ENCODE results near the gene HHIPL1.

Gene HHIPL1

DNA sequence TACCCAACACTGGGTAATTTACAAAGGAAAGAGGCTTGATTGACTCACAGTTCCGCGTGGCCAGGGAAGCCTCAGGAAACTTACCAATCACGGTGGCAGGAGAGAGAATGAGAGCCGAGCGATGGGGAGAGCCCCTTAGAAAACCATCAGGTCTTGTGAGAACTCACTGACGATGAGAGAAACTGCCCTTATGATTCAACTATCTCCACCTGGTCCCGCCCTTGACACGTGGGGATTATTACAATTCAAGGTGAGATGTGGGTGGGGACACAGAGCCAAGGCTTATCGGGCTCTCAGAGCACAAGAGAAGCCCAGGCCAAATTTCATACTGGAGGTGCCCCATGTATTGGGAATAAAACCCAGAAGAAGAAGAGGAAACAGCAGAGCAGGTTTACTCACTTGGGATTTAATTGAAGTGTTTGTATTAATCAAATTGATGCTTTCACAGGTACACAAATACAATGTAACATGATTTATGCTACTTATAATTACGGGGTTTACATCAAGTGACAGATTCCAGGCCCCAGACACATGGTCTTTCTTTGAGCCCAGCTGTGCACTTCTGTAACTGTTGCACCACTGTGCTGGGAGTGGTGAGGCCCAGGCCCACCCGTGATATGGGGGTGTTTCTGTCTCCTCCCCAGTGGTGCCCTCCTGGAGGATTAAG is 32.7 kb upstream of the HHIPL1 start:
- DNase-seq, result no peak

DNA sequence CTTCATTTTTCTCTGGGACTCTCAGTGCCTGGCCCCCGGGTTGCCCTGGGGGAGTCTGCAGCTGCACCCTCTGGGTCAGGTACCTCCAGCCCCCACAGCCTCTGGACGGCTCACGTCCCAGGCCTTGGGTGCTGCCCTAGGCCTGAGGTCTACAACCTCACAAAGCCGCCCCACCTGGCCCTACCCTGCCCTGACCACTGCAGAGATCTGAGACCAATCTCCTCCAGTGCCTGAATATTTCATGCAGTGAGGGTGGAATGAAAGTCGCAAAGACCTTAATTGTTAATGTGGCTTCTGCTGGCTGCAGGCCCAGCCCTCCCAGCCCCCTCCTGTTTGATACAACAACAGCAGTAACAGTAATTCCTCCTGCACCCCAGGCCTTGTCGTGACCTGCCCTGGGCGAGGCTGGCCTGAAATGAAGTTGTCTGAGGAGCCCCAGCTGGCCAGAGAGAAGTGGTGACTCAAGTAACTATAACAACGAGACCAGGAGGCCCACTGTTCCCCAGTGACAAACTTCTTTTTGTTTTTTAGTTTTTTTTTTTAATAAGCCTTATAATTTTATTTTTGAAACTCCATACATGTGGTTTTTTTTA is 32.1 kb upstream of the HHIPL1 start:
- DNase-seq, result no peak

DNA sequence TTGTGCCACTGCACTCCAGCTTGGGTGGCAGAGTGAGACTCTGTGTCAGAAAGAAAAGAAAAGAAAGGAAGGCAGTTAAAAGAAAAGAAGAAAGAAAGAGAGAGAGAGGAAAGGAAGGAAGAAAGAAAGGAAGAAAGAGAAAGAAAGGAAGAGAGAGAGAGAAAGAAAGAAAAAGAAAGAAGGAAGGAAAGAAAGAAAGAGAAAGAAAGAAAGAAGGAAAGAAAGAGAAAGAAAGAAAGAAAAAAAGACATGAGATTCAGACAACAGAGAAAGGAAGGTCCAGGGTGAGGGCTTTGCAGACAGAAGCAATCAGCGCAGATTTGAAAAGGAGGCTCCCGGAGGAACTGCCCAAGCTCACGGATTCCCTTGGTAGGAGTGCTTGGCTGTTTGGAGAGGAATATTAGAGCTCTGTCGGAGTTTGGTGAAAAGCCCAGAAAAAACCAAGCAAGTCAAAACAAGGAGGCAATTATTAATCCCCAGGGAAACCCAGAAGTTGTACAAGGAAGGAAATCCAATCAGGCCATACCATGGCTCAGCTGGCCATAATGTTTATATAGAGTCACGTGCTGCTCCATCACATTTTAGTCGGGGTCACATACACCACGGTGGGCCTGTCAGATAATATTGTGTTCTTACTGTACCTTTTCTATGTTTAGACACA is 29.3 kb upstream of the HHIPL1 start:
- no peak for DNase-seq

DNA sequence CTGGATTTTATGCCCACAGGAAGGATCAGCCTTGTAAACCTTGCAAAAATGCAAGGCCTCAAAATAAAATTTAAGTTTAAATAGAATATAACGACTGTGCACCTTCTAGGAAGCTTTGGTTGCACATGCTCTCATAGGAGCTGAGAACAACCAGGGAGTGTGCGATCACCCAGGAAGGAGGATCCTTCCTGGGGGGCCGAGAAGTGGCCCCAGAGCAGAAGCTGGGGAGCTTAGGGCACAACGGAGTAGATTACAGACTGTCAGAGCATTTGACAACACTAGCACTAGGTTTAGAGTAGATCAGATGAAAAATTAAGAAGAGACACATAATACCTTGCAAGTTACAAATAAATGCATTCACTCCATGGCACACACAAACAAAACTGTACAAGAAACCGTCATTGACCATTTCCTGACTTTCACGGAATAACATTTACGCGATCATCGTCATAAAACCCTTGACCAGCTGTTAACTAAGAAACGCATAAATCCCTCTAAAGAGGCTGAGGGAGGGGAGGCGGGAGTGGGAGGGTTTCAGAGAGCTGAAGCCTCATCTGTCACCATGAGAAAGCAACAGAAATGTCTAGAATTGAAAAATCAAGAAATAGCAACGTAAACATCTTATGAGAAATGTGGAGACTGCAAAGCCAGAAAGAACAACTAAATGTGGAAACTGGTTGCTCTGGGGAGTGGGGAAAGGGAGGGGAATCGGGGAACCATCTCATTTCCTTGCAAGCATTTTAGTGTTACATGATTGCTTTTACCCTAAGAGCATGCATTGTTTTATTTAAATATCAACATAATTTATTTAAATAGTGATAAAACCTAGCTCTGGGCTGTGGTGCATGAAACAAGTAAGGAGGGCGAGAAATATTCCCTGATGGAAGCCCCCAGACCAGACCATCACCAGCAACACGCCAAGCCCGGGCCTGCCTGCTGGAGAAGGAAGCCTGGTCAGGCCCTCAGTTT is 27.8 kb upstream of the HHIPL1 start:
- no peak for DNase-seq

DNA sequence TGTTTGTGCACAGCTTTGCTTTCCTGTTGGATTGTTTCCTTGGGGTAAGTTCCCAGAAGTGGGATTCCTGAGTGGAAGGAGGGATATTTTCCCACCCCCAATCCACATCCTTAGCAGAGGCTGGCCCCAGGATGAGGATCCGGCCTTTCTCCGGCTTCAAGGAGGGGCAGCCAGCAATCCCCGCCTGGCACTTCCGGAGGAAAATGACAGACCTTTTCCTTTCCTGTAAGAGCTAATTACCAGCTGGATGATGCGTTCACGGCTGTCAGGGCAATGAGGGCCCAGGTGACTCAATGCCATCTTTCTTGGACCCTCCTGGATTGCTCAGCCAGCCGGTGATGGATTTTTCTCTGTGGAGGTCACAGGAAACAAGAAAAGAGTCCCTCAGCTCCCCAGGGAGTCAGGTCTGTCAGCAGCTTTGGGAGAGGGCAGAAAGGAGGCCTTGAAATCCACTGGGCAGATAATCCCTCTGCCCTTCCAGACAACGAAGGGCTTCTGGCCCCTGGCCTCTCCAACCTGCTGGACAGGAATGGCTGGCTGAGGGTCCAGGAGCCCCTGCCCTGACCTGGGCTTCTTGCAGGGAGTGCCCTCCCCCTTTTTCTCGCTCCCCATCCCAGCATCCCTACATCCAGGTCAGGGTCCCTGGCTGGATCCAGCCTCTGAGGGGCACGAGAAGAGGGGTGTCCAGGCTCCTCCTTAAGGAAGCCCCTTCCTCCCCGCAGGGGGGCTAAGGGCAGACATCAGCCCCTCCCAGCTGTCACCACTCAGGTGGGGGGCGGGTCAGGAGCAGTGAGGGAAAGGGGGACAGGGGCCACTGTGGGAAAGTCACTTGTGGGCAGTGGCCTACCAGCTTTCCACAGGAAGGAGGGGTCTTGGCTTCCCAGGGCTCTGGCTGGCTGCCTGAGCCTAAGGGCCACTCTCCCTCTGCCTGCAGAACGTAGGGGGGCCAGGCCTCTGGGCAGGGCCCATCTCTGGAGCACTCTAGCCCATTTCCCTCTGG is 24.8 kb upstream of the HHIPL1 start:
- DNase-seq, result peak in 1 of 2 experiments; percentile 20

DNA sequence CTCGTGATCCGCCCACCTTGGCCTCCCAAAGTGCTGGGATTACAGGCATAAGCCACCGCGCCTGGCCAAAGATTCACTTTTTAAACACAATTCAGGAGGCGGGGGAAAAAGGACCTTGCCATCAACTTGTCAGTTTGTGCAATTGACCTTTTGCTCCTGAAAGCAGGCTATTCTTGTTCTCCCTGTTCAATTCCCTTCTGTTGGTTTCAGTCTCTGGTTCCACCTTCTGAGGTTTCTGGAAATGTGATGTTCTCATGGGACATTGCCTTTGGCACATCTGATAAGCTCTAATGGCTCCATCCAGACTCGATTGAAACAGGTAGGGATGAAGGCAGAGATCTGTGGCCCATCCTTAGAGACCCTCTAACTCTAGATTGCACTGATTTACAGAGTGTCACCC is 23.0 kb upstream of the HHIPL1 start:
- DNase-seq, result no peak

DNA sequence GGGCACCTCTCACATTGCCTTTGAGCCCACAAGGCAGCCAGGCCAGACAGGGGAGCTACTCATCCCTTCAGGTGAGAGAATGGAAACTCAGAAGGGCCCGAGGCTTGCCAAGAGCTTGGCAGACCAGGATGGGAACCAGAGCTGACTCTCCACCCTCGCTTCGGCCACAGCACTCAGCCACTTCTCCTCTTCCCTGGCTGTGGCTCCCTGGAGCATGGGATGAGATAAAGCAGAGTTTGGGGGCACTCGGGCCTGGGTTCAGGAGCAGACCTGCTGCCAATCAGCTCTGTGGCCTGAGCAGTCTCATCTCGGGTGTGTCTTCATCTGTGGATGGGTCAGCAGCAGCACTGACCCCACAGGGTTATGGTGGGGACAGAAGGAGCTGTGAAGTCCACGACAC is 20.9 kb upstream of the HHIPL1 start:
- no peak for DNase-seq

DNA sequence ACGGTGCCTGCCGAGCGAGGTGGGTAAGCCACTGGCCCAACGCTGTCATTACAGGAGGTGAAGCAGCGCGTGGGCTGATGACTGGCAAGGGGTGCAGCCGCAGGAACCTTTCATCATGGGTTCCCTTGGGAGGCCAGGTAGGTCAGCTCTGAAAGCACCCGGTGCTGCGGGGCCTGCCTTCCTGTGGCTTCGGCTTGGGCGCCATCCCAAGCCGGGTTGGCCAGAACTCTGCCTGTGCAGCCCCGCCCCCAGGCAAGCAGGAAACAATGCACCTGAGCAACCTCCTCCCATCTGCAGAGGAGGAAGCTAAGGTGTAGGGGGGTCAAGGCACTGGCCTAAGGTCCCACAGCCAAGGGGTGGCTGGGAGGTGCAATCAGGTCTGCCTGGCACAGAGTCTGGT is 20.0 kb upstream of the HHIPL1 start:
- no peak for DNase-seq

DNA sequence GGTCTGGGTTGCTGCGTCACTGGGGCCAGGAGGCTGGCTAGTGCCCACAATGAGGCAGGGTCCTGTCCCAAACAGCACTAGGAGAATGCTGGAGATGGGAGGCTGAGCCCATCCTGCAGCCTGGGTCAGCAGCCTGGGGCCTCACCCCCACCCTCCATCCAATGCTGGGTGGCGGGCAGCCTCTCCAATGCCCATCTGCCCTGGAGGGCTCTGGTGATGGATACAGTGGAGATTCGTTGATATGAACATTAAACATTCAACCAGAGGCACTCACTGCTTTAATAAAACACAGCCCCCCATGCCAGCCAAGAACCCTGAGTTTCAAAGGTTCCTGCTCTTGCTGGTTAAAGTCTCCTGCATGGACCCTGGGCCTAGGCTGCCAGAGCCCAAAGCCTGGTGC is 19.5 kb upstream of the HHIPL1 start:
- no peak for DNase-seq

DNA sequence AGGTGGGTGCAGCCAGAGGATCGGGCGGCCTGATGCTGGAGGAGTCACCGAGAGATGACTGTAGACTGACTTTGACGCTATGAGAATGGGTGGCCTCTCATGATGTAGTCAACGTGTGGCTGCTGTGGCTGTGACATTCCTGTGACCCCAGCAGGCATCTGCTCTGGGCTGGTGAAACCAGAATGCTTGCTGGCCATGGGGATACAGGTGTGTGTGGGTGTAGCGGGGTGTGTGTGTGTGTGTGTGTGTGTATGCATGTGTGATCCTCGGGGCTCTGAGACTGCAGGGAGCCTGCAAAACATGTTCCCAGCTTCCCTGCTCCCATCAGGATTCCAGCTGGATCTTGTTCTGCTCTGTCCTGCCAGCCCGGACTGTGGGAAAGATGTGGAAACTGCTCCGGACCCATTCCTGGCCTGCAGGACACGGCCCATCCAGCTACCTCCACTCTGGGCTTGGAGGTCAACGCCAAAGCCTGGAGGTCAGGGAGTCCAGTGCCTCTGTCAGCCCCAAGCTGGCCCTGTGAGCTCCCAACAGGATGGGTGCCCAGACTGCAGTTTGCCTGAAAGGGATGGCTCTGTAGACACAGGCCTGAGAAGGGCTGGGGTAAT is 18.8 kb upstream of the HHIPL1 start:
- no peak for DNase-seq

DNA sequence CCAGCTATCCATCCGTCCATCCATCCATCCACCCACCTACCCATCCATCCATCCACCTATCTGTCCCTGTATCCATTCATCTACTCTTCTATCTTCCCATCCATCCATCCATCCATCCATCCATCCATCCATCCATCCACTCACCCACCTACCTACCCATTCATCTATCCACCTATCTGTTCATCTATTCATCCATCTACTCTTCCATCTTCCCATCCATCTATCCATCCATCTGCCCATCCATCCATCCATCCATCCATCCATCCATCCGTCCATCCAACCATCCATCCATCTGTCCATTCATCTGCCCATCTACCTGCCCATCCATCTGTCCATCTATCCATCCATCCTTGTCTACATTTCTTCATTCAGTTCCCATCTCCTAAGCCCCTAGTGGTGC is 17.8 kb upstream of the HHIPL1 start:
- no peak for DNase-seq

DNA sequence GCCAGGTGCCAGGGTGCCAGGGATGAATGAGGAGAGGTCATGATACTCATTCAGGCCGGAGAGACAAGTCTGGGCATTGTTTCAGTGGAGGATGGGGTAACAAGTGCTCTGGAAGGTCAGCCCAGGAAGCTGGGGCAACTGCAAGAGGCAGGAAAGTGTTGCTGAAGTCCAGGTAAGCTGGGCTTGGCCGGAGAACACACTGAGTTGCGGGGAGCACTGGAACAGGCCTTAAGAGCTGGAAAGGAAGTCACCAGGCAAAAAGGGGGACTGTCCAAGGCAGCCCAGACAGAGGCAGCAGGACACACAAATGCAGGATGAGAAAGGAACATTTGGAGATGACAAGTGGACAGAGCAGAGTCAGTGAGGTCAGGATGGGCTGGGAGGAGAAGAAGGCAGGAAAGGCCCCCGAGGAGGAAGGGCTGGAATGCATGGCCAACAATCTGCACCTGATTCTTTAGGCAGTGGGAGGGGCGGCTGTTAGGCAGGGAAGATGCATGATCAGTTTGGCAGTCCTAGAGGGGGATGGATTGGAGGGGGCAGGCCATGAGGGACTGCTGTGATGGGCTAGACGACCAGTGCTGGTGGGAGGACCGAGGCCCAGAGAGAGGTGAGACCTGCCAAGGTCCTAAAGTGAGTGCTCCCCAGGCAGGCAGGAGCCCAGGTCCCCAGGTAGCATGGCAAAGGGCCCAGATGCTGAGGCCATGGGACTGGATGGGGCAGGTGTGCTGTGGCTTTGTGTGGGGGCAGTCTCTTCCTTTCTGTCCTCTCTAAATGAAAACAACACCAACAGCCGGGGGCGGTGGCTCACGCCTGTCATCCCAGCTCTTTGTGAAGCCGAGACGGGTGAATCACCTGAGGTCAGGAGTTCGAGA is 17.2 kb upstream of the HHIPL1 start:
- DNase-seq, result no peak

DNA sequence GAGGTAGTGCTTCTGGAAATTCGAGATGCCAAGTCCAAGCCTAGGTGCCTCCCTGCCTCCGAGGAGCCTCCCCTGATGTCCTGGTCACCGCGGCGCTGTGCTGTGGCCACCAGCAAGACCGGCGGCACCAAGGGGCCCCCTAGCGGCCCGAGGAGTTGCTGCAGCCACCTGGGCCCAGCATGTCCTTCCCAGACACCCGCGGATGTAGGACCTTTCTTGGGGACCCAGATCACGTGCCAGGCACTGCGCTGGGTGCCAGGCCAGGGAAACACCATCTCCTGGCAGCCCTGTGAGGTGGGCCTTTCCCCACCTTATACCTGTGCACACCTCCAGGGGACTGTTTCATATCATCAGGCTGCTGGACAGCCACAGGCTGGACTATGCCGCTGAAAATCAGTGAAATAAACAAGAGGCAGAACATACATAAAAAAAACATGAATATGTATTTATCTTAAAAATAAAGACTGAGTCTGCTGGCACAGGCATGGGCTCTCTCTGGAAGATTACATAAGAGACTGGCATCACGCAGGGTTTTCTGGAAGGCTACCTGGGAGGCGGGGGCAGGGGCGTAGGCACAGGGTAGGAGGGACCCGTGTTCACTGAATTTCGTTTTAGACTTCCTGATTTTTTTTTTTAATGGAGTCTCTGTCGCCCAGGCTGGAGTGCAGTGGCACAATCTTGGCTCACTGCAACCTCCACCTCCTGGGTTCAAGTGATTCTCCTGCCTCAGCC is 15.9 kb upstream of the HHIPL1 start:
- DNase-seq, result peak; percentile 50 to 54

DNA sequence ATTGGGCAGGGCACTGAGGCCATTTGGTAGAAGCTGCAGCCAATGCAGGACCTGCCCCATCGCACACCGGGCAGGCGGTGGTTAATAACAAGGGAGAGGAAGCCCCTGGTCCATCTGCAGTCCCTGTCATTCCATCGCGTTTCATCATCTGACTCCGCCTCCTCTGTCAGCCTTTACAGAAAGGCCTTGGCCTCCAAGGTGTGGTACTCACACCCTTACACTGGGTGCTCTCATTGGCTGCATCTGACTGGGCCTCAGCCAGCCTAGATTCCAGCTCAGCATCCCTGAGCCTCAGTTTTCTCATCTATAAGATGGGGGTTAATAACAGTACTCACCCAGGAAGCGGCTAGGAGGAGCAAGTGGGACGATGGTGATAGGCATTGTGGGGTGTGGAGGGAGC is 14.7 kb upstream of the HHIPL1 start:
- no peak for DNase-seq

DNA sequence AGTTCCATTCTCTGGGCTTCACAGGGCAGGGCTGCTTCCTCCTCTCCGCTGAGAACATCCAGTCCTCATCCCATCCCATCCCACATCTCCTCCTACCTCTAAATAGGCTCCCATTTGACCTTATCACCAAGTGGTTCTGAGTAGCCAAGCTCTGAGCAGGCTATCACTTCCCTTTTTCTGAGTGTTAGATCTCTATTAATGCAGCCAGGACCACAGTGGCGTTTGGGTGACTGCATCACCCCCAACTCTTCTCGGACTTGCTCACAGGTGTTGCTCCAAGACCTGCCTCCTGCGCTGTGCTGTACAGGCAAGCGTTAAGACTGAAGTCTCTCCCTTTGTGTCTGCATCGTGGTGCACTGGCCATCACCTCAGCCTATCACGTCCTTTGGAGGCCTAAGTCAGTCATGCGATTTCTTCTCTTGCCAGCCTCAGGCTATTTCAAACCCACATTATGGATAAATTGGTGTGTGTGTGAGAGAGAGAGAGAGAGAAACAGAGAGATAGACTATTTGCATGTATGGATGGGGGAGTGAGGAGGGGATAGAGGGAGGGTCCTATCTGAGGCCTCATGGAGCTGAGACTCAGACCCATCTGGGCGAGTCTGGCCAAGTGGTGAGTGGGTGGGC is 12.4 kb upstream of the HHIPL1 start:
- no peak for DNase-seq

DNA sequence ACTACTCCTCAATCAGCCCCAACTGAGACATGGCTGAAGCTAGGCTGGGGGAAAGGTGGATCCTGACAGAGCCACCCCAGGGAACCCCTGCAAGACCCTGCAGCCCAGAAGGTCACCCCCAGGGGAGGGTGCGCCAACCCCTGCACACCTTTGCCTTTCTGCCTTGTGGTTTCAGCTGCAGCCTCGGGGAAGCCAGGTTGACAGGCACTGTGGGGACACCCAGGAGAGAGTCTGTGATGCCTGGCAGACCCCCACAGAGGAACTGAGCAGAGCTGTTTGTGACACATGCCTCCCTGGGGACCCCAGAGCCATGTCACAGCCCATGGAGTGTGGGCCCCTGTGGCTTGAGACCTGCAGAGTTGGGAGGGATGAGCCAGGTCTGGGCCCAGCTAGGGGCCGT is 11.8 kb upstream of the HHIPL1 start:
- DNase-seq, result no peak

DNA sequence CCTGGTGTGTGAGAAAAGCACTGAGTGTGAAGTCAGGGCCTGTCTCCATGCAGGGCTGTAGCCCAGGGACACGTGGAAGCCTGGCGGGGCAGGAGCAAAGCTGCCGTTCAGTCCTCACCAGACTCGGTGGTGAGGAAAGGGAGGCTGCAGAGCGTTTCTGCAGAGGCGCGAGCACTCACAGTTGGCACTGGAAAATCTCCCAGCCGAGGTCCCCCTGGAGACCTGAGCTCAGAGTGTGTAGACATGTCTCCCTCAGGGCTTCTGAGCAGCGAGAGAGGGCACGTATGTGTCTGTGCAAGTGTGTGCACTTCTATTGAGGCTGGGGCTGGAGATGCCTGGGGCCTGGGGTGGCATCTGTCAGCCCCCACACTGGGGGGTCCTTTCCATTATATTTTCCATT is 11.0 kb upstream of the HHIPL1 start:
- no peak for DNase-seq

DNA sequence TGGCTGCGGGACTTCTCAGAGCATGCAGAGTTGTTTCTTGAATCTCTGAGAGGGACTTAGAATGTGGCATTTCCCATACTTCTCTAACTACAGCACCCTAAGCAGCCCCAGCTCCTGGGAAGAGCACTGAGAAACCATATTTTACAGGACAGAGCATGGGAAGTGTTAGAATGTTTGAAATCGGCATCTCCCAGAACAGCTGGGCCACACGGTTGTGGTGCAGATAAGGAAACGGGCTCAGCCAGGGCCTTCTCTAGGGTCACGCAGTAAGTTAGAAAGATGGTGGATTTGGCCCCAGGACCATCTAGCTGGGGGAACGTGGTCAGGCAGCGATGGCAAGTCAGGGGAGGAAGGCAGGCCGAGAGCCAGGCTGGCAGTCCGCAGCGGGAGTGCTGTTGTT is 10.5 kb upstream of the HHIPL1 start:
- DNase-seq, result no peak

DNA sequence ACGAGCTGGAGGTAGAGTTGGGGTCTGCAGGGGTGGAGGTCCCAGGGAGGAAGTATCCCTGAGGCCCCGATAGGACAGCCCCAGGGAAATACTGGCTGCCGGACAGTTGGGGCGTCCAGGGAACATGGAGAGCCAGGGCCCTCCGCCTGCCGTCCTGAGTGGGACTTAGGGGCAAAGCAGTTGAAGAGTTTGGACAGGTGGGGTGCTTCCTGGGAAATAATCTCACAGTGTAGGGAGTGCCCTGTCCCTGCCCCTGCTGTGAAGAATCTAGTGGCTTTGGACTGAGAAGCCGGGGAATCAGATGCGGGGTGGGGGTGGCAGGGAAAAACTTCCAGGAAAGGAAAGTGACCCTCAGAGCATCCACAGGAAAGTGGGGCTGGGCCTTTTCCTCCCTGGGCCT is 9.8 kb upstream of the HHIPL1 start:
- no peak for DNase-seq

Measured in SHP77 (cell line).